Measurements from ENCODE around the gene TAPBP. TPM values are rescaled to one million over a fixed set of nuclear protein-coding genes. Genes with fewer than 3 reads are reported as not detected.
A peak's percentile ranks its signal among the peaks of the same experiment; 100 is the strongest.
"Not testable (repeated sequence)": the region's sequence is repeated elsewhere in the genome, so short reads cannot be mapped to it uniquely, and the experiment has no call there.

Gene TAPBP
- total and polyA plus RNA-seq, 9 of the 15 experiments (the other 6 are each of a cell fraction or from before 2014, with no cell fraction given): 5.6 to 74.0 (median 22.3) TPM

DNA sequence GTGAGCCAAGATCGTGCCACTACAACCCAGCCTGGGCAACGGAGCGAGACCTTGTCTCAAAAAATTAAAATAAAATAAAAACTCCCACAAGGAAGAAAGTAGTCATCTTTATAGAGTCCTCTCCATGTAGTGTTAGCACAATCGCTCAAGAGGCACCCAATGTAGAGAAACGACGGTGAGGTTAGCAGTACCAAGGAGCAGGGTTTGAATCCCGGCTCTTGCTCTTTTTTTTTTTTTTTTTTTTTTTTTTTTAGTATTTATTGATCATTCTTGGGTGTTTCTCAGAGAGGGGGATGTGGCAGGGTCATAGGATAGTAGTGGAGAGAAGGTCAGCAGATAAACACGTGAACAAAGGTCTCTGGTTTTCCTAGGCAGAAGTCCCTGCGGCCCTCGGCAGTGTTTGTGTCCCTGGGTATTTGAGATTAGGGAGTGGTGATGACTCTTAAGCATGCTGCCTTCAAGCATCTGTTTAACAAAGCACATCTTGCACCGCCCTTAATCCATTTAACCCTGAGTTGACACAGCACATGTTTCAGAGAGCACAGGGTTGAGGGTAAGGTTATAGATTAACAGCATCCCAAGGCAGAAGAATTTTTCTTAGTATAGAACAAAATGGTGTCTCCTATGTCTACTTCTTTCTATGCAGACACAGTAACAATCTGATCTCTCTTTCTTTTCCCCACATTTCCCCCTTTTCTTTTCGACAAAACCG lies 43.4 kb upstream of the TAPBP start (continued):
- TF ChIP-seq, protein P1, sequence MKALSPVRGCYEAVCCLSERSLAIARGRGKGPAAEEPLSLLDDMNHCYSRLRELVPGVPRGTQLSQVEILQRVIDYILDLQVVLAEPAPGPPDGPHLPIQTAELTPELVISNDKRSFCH (CRISPR knock-in tag; IDR thresholded peaks at IDR 0.05): not testable (repeated sequence)
- TF ChIP-seq, protein P1 (tag; IDR thresholded peaks at IDR 0.05): peak; percentile 53; the same call in 1 of the 2 replicates
- TF ChIP-seq, protein P2, sequence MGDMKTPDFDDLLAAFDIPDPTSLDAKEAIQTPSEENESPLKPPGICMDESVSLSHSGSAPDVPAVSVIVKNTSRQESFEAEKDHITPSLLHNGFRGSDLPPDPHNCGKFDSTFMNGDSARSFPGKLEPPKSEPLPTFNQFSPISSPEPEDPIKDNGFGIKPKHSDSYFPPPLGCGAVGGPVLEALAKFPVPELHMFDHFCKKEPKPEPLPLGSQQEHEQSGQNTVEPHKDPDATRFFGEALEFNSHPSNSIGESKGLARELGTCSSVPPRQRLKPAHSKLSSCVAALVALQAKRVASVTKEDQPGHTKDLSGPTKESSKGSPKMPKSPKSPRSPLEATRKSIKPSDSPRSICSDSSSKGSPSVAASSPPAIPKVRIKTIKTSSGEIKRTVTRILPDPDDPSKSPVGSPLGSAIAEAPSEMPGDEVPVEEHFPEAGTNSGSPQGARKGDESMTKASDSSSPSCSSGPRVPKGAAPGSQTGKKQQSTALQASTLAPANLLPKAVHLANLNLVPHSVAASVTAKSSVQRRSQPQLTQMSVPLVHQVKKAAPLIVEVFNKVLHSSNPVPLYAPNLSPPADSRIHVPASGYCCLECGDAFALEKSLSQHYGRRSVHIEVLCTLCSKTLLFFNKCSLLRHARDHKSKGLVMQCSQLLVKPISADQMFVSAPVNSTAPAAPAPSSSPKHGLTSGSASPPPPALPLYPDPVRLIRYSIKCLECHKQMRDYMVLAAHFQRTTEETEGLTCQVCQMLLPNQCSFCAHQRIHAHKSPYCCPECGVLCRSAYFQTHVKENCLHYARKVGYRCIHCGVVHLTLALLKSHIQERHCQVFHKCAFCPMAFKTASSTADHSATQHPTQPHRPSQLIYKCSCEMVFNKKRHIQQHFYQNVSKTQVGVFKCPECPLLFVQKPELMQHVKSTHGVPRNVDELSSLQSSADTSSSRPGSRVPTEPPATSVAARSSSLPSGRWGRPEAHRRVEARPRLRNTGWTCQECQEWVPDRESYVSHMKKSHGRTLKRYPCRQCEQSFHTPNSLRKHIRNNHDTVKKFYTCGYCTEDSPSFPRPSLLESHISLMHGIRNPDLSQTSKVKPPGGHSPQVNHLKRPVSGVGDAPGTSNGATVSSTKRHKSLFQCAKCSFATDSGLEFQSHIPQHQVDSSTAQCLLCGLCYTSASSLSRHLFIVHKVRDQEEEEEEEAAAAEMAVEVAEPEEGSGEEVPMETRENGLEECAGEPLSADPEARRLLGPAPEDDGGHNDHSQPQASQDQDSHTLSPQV (IDR thresholded peaks at IDR 0.05): peak; percentile 88
- TF ChIP-seq, protein P3, sequence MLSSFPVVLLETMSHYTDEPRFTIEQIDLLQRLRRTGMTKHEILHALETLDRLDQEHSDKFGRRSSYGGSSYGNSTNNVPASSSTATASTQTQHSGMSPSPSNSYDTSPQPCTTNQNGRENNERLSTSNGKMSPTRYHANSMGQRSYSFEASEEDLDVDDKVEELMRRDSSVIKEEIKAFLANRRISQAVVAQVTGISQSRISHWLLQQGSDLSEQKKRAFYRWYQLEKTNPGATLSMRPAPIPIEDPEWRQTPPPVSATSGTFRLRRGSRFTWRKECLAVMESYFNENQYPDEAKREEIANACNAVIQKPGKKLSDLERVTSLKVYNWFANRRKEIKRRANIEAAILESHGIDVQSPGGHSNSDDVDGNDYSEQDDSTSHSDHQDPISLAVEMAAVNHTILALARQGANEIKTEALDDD (IDR thresholded peaks at IDR 0.05): peak; percentile 60; the same call in 1 of the 2 replicates
- TF ChIP-seq TRIM24 (IDR thresholded peaks at IDR 0.05): peak; percentile 40 to 42; a peak in 2 of 4 replicates
- TF ChIP-seq, protein P4, sequence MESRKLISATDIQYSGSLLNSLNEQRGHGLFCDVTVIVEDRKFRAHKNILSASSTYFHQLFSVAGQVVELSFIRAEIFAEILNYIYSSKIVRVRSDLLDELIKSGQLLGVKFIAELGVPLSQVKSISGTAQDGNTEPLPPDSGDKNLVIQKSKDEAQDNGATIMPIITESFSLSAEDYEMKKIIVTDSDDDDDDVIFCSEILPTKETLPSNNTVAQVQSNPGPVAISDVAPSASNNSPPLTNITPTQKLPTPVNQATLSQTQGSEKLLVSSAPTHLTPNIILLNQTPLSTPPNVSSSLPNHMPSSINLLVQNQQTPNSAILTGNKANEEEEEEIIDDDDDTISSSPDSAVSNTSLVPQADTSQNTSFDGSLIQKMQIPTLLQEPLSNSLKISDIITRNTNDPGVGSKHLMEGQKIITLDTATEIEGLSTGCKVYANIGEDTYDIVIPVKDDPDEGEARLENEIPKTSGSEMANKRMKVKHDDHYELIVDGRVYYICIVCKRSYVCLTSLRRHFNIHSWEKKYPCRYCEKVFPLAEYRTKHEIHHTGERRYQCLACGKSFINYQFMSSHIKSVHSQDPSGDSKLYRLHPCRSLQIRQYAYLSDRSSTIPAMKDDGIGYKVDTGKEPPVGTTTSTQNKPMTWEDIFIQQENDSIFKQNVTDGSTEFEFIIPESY (CRISPR knock-in tag; IDR thresholded peaks at IDR 0.05): peak; percentile 66; the same call in 1 of the 2 replicates
- TF ChIP-seq, protein P5, sequence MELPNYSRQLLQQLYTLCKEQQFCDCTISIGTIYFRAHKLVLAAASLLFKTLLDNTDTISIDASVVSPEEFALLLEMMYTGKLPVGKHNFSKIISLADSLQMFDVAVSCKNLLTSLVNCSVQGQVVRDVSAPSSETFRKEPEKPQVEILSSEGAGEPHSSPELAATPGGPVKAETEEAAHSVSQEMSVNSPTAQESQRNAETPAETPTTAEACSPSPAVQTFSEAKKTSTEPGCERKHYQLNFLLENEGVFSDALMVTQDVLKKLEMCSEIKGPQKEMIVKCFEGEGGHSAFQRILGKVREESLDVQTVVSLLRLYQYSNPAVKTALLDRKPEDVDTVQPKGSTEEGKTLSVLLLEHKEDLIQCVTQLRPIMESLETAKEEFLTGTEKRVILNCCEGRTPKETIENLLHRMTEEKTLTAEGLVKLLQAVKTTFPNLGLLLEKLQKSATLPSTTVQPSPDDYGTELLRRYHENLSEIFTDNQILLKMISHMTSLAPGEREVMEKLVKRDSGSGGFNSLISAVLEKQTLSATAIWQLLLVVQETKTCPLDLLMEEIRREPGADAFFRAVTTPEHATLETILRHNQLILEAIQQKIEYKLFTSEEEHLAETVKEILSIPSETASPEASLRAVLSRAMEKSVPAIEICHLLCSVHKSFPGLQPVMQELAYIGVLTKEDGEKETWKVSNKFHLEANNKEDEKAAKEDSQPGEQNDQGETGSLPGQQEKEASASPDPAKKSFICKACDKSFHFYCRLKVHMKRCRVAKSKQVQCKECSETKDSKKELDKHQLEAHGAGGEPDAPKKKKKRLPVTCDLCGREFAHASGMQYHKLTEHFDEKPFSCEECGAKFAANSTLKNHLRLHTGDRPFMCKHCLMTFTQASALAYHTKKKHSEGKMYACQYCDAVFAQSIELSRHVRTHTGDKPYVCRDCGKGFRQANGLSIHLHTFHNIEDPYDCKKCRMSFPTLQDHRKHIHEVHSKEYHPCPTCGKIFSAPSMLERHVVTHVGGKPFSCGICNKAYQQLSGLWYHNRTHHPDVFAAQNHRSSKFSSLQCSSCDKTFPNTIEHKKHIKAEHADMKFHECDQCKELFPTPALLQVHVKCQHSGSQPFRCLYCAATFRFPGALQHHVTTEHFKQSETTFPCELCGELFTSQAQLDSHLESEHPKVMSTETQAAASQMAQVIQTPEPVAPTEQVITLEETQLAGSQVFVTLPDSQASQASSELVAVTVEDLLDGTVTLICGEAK (IDR thresholded peaks at IDR 0.05): peak; percentile 65
- TF ChIP-seq, protein P5 (CRISPR knock-in tag; IDR thresholded peaks at IDR 0.05): peak; percentile 65
- peak; percentile 38; the same call in 1 of the 2 replicates for TF ChIP-seq EP400 (IDR thresholded peaks at IDR 0.05)

Data from K562 (cell line).